Neural progenitor cell (in vitro differentiated cells): Measurements from ENCODE around the gene CBR1. TPM values are rescaled to one million over a fixed set of nuclear protein-coding genes. Genes with fewer than 3 reads are reported as not detected.

Experiments
- DNase-seq: peaks from one replicate; pipeline ENCODE4 v3.0.0-alpha.2; 2016; ENCODE audit warnings: low spot score
- H2AFZ ChIP-seq: fragments of 200-600 bp; sonication (generic); replicated peaks from 2 replicates; pipeline ENCODE4 v1.6.1; 2016; ENCODE audit warnings: antibody characterized with exemption
- H3F3A ChIP-seq: fragments of 200-600 bp; sonication (generic); 2 replicates; pipeline ENCODE4 v1.6.1; 2016; ENCODE audit warnings: antibody characterized with exemption, low read depth
- H3K27ac ChIP-seq: fragments of 200-600 bp; sonication (generic); 2 replicates; pipeline ENCODE4 v1.5.1; 2016; ENCODE audit warnings: mild to moderate bottlenecking
- H3K27me3 ChIP-seq: fragments of 200-600 bp; sonication (generic); 2 replicates; pipeline ENCODE4 v1.6.1; 2016; ENCODE audit warnings: mild to moderate bottlenecking, moderate library complexity
- H3K36me3 ChIP-seq: fragments of 200-600 bp; sonication (generic); 2 replicates; pipeline ENCODE4 v1.5.1; 2016
- H3K4me1 ChIP-seq: fragments of 200-600 bp; sonication (generic); 2 replicates; pipeline ENCODE4 v1.6.1; 2016; ENCODE audit warnings: mixed run types
- H3K4me2 ChIP-seq: fragments of 200-600 bp; sonication (generic); 2 replicates; pipeline ENCODE4 v1.6.1; 2016
- H3K4me3 ChIP-seq: fragments of 200-600 bp; sonication (generic); 2 replicates; pipeline ENCODE4 v1.5.1; 2016
- H3K79me2 ChIP-seq: fragments of 200-600 bp; sonication (generic); 2 replicates; pipeline ENCODE4 v1.6.1; 2016; ENCODE audit warnings: low read depth
- H3K9ac ChIP-seq: fragments of 200-600 bp; sonication (generic); 2 replicates; pipeline ENCODE4 v1.6.1; 2016
- H3K9me3 ChIP-seq: fragments of 200-600 bp; sonication (generic); 2 replicates; pipeline ENCODE4 v1.5.1; 2016; ENCODE audit warnings: low read depth
- H4K20me1 ChIP-seq: fragments of 200-600 bp; sonication (generic); 2 replicates; pipeline ENCODE4 v1.6.1; 2016; ENCODE audit warnings: low read depth
- H3K27ac Mint-ChIP-seq: 3 replicates; pipeline ENCODE4 v1.8.0; 2021; ENCODE audit warnings: mixed read lengths
- H3K27me3 Mint-ChIP-seq: 2 replicates; pipeline ENCODE4 v1.8.0; 2022; ENCODE audit warnings: low read depth, mild to moderate bottlenecking, inconsistent platforms, moderate library complexity, mixed read lengths; ENCODE audit not compliant: insufficient read depth
- H3K36me3 Mint-ChIP-seq: 3 replicates; pipeline ENCODE4 v1.8.0; 2021; ENCODE audit warnings: mixed read lengths
- H3K4me1 Mint-ChIP-seq: 3 replicates; pipeline ENCODE4 v1.8.0; 2021; ENCODE audit warnings: mixed read lengths
- H3K4me3 Mint-ChIP-seq: 3 replicates; pipeline ENCODE4 v1.8.0; 2021; ENCODE audit warnings: mild to moderate bottlenecking, moderate library complexity, mixed read lengths
- H3K9me3 Mint-ChIP-seq: 3 replicates; pipeline ENCODE4 v1.8.0; 2020; ENCODE audit warnings: mixed read lengths
- CTCF ChIP-seq: fragments of 200-600 bp; sonication (generic); IDR thresholded peaks from 2 replicates; pipeline ENCODE4 v1.5.1; 2017; ENCODE audit warnings: antibody characterized with exemption, mild to moderate bottlenecking
- EZH2 ChIP-seq: fragments of 200-600 bp; sonication (generic); IDR thresholded peaks from 2 replicates; pipeline ENCODE4 v1.6.1; 2017; ENCODE audit warnings: antibody characterized with exemption, mild to moderate bottlenecking, moderate library complexity
- EZH2phosphoT487 ChIP-seq: fragments of 200-600 bp; sonication (generic); IDR thresholded peaks from 2 replicates; pipeline ENCODE4 v1.6.1; 2017; ENCODE audit warnings: antibody characterized with exemption
- total RNA-seq: library from RNA; depleted of rRNA; stranded (reverse); fragments of >200 nt; gene quantifications from 2 replicates; pipeline ENCODE4 v1.2.3, GENCODE V29; 2015; ENCODE audit warnings: low replicate concordance

The CBR1 gene
- total RNA-seq, 1 donor from 2014 or later: 24.9 TPM

- Mint-ChIP-seq H3K36me3 (peaks cover 39% of the 10 kb centered on the region), H3K9me3 (no peaks in the 10 kb centered on the region), H3K4me3 (no peak overlapping the region), H3K4me1 (peaks cover 2% of the 10 kb centered on the region), H3K27me3 (no peaks in the 10 kb centered on the region), H3K27ac (no peak overlapping the region)
- no peak for DNase-seq
- H3K9ac ChIP-seq: no peak overlapping the region
- no peak overlapping the region for H3K4me2 ChIP-seq
- no peak overlapping the region for H2AFZ ChIP-seq
- H4K20me1 ChIP-seq: no peaks in the 10 kb centered on the region
- TF ChIP-seq EZH2: no peak
- no peak for TF ChIP-seq CTCF
- TF ChIP-seq EZH2phosphoT487: no peak
- H3K4me1 ChIP-seq: no peaks in the 10 kb centered on the region
- no peaks in the 10 kb centered on the region for H3F3A ChIP-seq
- no peaks in the 10 kb centered on the region for H3K79me2 ChIP-seq
- no peaks in the 10 kb centered on the region for H3K27me3 ChIP-seq
- no peak overlapping the region for H3K4me3 ChIP-seq
- H3K27ac ChIP-seq: no peak overlapping the region
- no peaks in the 10 kb centered on the region for H3K9me3 ChIP-seq
- H3K36me3 ChIP-seq: peaks cover 10% of the 10 kb centered on the region
Observed at GRCh38 chr21:36041910-36042309, 27.9 kb upstream of the CBR1 start.

GRCh38 chr21:36044056-36044455 is 25.8 kb upstream of the CBR1 start:
- no peaks in the 10 kb centered on the region for H3F3A ChIP-seq
- no peak overlapping the region for H3K4me2 ChIP-seq
- Mint-ChIP-seq H3K9me3 (no peaks in the 10 kb centered on the region), H3K27me3 (no peaks in the 10 kb centered on the region), H3K4me1 (no peaks in the 10 kb centered on the region), H3K27ac (no peak overlapping the region), H3K4me3 (no peak overlapping the region), H3K36me3 (peaks cover 40% of the 10 kb centered on the region)
- no peaks in the 10 kb centered on the region for H4K20me1 ChIP-seq
- H3K9me3 ChIP-seq: no peaks in the 10 kb centered on the region
- no peak overlapping the region for H3K27ac ChIP-seq
- H3K4me1 ChIP-seq: no peaks in the 10 kb centered on the region
- H2AFZ ChIP-seq: no peak overlapping the region
- H3K36me3 ChIP-seq: peaks cover 10% of the 10 kb centered on the region
- H3K27me3 ChIP-seq: no peaks in the 10 kb centered on the region
- TF ChIP-seq CTCF: no peak
- no peak for TF ChIP-seq EZH2phosphoT487
- H3K9ac ChIP-seq: no peak overlapping the region
- no peaks in the 10 kb centered on the region for H3K79me2 ChIP-seq
- H3K4me3 ChIP-seq: no peak overlapping the region
- DNase-seq: no peak

- peaks cover 50% of the 10 kb centered on the region for H3K36me3 Mint-ChIP-seq
- no peaks in the 10 kb centered on the region for H3K4me1 ChIP-seq
- no peak overlapping the region for H3K4me3 ChIP-seq
- no peak overlapping the region for H3K4me2 ChIP-seq
- H3K4me3 Mint-ChIP-seq: no peak overlapping the region
- H3K9me3 Mint-ChIP-seq: no peaks in the 10 kb centered on the region
- no peak for DNase-seq
- H3F3A ChIP-seq: no peaks in the 10 kb centered on the region
- H3K27ac ChIP-seq: no peak overlapping the region
- no peaks in the 10 kb centered on the region for H4K20me1 ChIP-seq
- H3K9ac ChIP-seq: no peak overlapping the region
- no peak overlapping the region for H3K27ac Mint-ChIP-seq
- H3K27me3 ChIP-seq: no peaks in the 10 kb centered on the region
- no peak overlapping the region for H2AFZ ChIP-seq
- no peaks in the 10 kb centered on the region for H3K79me2 ChIP-seq
- no peaks in the 10 kb centered on the region for H3K27me3 Mint-ChIP-seq
- H3K36me3 ChIP-seq: peaks cover 10% of the 10 kb centered on the region
- no peaks in the 10 kb centered on the region for H3K9me3 ChIP-seq
- TF ChIP-seq EZH2phosphoT487 (no peak), CTCF (no peak), EZH2 (no peak)
- H3K4me1 Mint-ChIP-seq: no peaks in the 10 kb centered on the region
Observed at GRCh38 chr21:36045993-36046392, 23.8 kb upstream of the CBR1 start.
